ENCODE measurements around the gene MAN1C1.
"Not testable (repeated sequence)": the region's sequence is repeated elsewhere in the genome, so short reads cannot be mapped to it uniquely, and the experiment has no call there.

MAN1C1 gene

DNA sequence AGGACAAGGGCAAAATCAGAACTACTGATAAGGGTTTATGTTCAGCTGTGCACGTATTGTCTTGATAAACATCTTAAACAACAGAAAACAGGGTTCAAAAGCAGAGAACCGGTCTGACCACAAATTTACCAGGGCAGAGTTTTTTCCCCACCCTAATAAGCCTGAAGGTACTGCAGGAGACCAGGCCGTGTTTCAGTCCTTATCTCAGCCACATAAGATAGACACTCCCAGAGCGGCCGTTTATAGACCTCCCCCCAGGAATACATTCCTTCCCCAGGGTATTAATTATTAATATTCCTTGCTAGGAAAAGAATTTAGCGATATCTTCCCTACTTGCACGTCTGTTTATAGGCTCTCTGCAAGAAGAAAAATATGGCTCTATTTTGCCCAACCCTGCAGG is 19.6 kb downstream of the MAN1C1 start:
- not testable (repeated sequence) for DNase-seq

DNA sequence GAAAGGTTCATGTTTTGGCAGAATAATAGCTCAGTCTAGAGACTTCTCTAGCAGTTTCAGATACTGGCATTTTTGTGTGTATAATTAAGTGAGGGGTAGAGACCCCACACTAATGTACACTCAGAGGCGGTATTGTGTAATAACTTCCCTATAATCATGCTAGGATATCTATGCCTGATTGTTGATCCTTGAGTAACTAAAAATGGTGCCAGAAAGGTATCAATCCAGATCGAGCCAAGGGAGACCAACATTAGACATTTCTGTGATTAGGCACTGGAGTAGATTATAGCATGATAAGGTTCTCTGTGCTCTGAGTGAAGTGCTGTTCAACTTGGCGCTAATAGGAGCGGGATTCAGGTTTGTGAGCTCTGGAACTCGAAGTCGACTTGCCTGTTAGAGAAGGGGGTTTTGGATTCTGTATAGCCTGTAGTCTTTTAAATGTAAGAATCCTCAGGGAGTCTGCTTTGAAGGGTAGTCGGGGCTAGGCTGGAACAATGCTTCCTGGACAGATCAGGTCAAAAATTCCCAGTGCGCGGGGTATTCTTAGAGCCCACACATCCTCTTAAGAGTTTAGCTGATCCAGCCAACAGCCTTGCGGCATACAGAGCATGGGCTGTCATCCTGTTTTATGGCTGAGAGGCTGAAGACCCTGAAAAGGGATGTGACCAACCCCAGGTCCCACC is 24.2 kb downstream of the MAN1C1 start:
- no peak for DNase-seq

DNA sequence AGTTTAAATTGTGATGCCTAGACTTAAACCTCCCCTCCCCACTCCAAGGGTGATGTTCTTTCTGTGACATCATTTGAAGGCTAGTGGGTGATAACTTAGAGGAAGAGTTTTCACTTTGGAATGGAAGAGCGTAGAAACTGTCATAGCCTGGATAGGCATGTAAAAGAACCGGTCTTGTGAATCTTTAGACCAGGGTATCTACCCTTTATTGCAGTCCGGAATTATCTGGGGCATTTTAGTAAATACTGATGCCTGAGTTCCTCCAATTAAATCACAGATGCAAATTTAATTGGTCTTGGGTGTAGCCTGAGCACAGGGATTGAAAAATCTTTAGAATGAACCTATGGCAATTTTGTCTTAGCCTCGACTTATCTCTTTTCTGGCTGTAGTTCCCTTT is 24.7 kb downstream of the MAN1C1 start:
- DNase-seq = no peak

GRCh38 chr1:25641931-25642573 is 25.5 kb downstream of the MAN1C1 start:
- DNase-seq = no peak

DNA sequence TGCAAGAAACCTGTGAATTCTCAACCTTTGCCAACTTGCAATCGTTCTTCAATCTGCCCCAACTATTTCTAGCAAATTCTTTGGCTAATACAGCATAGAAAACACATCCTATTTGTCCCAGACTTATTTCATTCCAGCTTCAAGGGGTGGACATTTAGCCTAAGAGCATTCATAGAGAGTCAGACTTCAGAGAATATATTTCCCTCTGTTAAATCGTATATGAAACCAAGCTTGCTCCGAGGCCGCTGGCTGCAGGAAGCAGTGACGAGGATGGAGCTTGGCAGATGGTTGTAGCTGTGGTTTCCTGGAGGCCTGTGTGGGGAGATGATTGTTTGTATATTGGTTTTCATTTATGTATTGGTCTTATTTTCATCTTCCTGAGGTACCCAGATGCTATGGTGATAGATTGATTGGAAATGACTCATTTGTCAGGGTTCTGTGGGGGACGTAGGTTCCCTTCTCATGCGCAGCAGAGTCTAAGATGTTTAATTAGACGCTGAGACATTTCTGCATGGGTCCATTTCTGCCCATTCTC is 26.1 kb downstream of the MAN1C1 start:
- DNase-seq = peak; percentile 33 to 59

DNA sequence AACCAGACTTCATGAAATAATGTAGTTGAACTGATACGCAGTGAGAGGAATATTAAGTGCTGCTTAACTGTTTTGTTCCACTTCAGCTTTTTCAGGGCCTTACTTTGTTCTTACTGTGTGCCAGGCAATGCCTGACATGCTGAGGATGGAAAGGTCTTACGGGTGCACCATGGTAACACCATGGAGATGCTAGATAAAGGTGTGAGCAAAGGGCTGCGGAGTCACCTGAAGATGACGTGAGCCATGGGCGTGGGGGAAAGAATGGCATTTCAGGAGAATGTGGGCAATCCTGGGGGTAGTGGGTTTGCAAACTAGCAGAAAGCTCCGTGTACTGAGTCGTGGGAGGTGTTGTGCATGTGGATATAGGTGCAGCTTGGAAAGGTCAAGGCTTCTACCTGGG is 27.3 kb downstream of the MAN1C1 start:
- DNase-seq = no peak

GRCh38 chr1:25644962-25645361 is 28.4 kb downstream of the MAN1C1 start:
- no peak for DNase-seq

GRCh38 chr1:25645637-25646400 is 29.2 kb downstream of the MAN1C1 start:
- DNase-seq = no peak

DNA sequence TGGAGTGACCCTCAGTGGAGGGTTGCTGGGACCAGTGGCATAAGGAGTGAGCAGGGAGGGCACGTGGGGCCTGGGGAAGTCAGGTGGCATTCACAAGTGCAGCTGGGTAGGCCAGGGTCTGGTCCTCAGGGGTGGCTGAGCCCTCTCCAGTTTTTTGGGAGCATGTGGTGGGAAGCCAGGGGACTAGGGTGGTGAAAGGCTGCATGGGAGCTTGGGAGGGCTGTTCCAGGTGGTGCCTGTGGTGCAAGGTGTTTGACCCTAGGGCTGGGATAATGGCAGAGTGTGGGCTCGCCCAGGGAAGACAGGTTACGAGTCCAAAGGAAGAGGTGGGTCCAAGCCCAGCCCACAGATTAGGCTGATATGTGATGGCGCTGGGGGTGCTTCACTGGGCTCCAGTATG is 30.5 kb downstream of the MAN1C1 start:
- DNase-seq = no peak

DNA sequence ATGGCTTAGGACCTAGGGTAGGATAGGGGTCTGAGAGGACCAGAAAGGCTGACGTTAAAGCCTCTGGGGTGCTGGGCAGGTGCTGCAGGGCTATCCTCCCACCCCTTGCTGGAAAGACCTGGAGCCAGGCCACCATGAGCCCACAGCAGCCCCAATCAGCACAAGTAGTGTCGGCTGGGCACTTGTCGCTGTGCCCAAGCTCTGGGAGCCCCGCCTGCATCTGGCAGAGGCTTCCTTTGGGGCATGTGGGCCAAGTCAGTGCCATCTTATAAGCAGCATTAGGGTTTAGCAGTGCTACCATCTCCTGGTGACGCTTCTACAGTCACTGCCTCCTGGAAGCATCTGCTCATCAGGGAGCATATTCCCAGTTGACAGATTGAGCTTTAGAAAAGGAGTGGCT is 31.3 kb downstream of the MAN1C1 start:
- DNase-seq = no peak

DNA sequence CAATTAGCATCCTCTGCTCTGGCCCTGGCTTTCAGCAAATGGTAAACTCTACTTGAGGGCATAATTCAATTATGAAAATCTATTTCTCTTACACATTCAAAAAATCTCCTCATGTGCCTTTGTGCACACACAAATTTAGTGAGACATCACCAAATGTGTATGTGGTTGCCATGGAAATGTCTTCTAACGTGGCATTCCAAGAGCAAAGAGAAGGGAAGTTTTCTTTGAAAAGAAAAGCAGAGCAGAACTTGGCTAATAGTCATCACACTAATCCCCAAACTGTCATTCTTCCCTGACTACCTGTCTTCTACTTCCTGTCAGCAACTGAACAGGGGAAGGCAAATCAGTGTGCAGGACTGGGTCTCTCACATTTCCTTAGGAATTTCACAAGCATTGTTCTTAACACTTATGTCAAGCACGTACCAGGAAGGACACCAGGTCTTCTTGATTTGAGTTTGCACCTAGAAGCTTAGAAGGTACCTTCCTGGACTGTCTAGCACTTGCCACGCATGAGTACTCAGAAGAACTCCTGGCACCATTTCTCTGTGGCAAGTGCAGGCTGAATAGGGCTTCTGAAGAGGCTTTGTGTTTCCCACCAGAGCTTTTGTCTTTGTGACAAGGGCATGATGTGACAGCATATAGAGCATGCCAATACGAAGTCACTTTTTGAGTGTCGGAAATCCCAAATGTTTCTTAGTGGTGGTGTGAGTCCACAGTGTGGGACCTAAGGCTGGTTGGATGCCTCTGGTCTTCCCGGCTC is 32.3 kb downstream of the MAN1C1 start:
- DNase-seq = no peak

DNA sequence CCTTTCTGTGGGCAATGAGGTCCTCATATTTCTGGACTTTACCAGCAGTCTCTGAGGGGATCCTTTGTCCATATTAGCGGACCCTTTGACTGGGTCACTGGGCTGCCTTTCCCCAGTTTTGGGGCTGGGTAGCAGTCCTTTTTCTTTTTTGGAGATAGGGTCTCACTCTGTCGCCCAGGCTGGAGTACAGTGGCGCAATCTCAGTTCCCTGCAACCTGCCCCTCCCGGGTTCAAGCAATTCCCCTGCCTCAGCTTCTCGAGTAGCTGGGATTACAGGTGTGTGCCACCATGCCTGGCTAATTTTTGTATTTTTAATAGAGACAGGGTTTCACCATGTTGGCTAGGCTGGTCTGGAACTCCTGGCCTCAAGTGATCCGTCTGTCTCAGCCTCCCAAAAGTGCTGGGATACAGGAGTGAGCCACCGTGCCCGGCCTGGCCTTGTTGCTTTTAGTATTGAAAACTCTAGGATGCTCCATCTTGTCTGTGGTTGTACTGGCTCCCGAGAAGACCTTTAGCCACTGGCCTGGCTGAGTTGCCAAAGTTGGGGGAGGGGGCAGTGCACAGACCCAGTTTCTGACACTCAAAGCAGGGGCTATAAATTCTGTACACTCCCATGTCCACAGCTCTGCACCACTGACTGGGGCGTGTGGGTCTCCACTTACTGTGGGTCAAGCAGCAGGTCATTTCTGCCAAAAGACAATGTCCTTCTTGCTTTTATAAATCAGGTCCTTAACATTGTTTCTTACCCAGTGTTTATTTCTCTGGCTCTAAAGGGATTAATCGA is 33.1 kb downstream of the MAN1C1 start:
- DNase-seq = no peak

GRCh38 chr1:25650289-25650576 is 33.6 kb downstream of the MAN1C1 start:
- no peak for DNase-seq

- no peak for DNase-seq
Observed at GRCh38 chr1:25651036-25651640, 34.5 kb downstream of the MAN1C1 start.

DNA sequence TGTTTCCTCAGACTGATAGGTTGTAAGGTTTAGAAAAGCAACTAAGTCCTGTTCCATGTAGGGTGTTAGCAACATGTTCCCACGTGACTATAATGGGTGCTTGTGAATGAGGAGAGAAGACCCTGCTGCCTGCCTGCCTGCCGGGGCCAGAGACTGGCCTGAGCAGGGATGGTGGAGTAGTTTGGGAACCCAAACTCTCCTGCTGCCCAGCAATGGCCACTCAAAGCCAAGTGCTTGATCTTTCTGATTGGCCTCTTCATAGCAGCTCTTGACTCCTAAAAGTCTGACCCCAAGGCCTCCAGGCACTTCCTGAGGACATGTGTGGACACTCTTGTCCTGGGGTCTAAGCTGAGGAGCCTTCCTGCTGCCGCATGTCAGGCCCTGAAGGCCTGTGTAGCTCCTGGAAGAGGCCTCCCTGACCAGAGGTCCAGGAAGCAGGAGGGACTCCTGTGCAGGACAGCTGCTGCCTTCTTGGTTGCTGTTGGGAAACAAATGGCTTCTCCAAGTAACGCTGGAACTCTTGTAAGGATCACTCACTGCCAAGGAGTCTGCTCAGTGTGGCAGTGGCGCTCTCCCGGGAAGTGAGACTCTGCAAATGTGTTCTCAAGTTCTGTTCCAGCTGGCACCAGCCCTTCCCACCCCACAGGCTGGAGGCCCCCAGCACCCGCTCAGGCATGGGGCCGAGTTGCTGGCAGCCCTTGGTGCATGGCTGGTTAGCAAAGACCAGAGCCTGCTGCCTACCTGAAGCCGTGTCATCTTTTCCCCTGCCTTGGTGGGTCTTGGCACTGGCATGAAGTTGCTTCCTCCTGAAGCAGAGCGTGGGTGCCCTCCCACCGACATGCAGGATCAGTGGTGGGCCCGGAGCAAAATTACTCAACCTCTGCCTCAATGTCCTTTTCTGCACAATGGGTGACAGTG is 35.5 kb downstream of the MAN1C1 start:
- no peak for DNase-seq

DNA sequence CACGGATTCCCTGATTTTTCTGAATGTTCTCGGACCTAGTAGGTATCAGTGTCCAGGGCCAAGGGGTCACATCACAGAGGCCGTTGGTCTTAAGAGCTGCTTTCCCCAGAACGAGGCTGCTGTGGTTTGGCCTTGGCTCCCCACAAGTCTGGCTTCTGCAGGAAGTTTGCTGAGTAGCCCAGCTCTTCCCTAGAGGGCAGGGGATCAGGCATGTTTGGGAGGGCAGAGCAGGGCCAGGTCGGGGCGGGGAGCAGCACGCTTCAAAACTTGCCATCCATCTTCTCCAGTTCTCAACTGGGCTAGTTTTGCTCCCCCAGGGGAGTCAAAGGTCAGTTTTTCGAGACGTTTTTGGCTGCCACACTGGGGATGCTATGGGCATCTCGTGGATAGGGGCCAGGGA is 37.0 kb downstream of the MAN1C1 start:
- no peak for DNase-seq

- DNase-seq = no peak
Observed at GRCh38 chr1:25654109-25654660, 37.6 kb downstream of the MAN1C1 start.

GRCh38 chr1:25657121-25657882 is 40.7 kb downstream of the MAN1C1 start:
- DNase-seq = no peak

DNA sequence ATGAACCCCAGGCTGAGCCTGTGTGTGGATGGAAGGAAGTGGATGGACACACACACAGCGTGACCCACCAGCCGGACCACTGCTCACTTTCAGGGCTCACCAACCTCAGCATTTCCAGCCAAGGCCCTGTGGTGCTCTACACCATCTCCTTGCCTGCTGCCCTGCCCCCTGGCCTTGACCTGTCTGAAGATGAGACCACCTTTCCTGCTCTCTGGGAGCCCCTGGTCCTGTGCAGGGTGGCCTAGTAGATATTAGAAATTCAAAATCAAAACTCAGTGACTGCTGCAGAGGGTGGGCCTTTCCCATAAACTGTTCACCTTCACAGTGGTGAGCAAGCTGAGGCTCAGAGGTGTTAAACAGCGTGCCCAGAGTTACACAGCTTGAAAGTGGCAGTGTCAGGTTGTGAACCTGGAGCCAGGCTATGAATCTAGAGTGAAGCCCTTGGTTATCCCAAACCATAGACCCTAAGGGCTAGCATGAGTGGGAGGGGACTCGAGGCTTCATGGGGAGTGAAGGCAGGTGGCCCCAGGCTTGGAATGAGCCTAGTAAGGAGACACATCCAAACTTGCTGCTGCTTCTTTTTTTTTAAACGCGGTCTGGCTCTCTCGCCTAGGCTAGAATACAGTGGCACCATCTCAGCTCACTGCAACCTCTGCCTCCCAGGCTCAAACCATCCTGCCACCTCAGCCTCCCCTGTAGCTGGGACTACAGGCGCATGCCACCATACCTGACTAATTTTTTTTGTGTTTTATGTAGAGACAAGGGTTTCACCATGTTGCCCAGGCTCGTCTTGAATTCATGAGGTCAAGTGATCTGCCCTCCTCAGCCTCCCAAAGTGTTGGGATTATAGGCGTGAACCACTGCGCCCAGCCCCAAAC is 41.5 kb downstream of the MAN1C1 start:
- no peak for DNase-seq

Measured in stimulated activated CD4-positive, alpha-beta T cell treated with anti-CD3 and anti-CD28 coated beads, Interleukin-4, amount 100 ng/mL, for 4 hours (primary cell).